ENCODE measurements around the gene APOBEC3F. TPM values are rescaled to one million over a fixed set of nuclear protein-coding genes. Genes with fewer than 3 reads are reported as not detected.
"Not testable (repeated sequence)": the region's sequence is repeated elsewhere in the genome, so short reads cannot be mapped to it uniquely, and the experiment has no call there.

The APOBEC3F gene
- polyA plus RNA-seq, 1 donor, result 3.9 TPM

GRCh38 chr22:39013561-39013941 is 27.1 kb upstream of the APOBEC3F start:
- H3K27me3 ChIP-seq (ENCODE audit: control insufficient read depth, insufficient read depth, low read length), result not testable (repeated sequence)
- Histone ChIP-seq H3K27ac (ENCODE audit: low read length) (peak overlapping the region; percentile 67), H3K4me3 (ENCODE audit: low read length) (peak overlapping the region; percentile 52)

GRCh38 chr22:39013942-39014722 is 26.5 kb upstream of the APOBEC3F start, which contains the start of gene APOBEC3C:
Gene APOBEC3C, plus strand, starts transcription at chr22:39014257. Its CDS starts 106 bp downstream, at chr22:39014363.
- Histone ChIP-seq H3K9me3 (ENCODE audit: control insufficient read depth, low read depth, low read length) (no peaks in the 10 kb centered on the region), H3K36me3 (ENCODE audit: control insufficient read depth, insufficient read depth, low read length) (peaks cover 5% of the 10 kb centered on the region), H3K27me3 (ENCODE audit: control insufficient read depth, insufficient read depth, low read length) (no peaks in the 10 kb centered on the region), H3K27ac (ENCODE audit: low read length) (peak within 1 kb of the TSS; percentile 67), H3K4me3 (ENCODE audit: low read length) (peak within 1 kb of the TSS; percentile 52), H3K4me1 (ENCODE audit: control insufficient read depth, insufficient read depth, low read length) (peaks cover 4% of the 10 kb centered on the region)
- peak; percentile 64 to 87 for DNase-seq
- WGBS (ENCODE audit: insufficient coverage, low lambda C conversion rate), result no CpG with 5 or more reads among the region's 18 CpGs

More at GRCh38 chr22:39013561-39013941, 27.1 kb upstream of the APOBEC3F start:
- H3K9me3 ChIP-seq (ENCODE audit: control insufficient read depth, low read depth, low read length); H3K36me3 ChIP-seq (ENCODE audit: control insufficient read depth, insufficient read depth, low read length); DNase-seq; H3K4me1 ChIP-seq (ENCODE audit: control insufficient read depth, insufficient read depth, low read length): not testable (repeated sequence)
- no CpG with 5 or more reads among the region's 6 CpGs for WGBS (ENCODE audit: insufficient coverage, low lambda C conversion rate)

- not testable (repeated sequence) for H3K36me3 ChIP-seq (ENCODE audit: control insufficient read depth, insufficient read depth, low read length); DNase-seq; H3K4me1 ChIP-seq (ENCODE audit: control insufficient read depth, insufficient read depth, low read length); H3K27me3 ChIP-seq (ENCODE audit: control insufficient read depth, insufficient read depth, low read length); H3K9me3 ChIP-seq (ENCODE audit: control insufficient read depth, low read depth, low read length)
- H3K27ac ChIP-seq (ENCODE audit: low read length), result peak overlapping the region; percentile 67
- H3K4me3 ChIP-seq (ENCODE audit: low read length), result peak overlapping the region; percentile 52
- no CpG with 5 or more reads among the region's 6 CpGs for WGBS (ENCODE audit: insufficient coverage, low lambda C conversion rate)
These were observed 25.9 kb upstream of the APOBEC3F start for GRCh38 chr22:39014723-39015121.

- no peak for DNase-seq
- Histone ChIP-seq H3K27me3 (ENCODE audit: control insufficient read depth, insufficient read depth, low read length) (no peaks in the 10 kb centered on the region), H3K9me3 (ENCODE audit: control insufficient read depth, low read depth, low read length) (no peaks in the 10 kb centered on the region), H3K4me3 (ENCODE audit: low read length) (no peak overlapping the region), H3K27ac (ENCODE audit: low read length) (no peak overlapping the region), H3K36me3 (ENCODE audit: control insufficient read depth, insufficient read depth, low read length) (peaks cover 5% of the 10 kb centered on the region), H3K4me1 (ENCODE audit: control insufficient read depth, insufficient read depth, low read length) (peaks cover 8% of the 10 kb centered on the region)
- WGBS (ENCODE audit: insufficient coverage, low lambda C conversion rate), result no CpG with 5 or more reads among the region's 13 CpGs
These were observed 24.1 kb upstream of the APOBEC3F start for GRCh38 chr22:39016592-39016991.

- H3K9me3 ChIP-seq (ENCODE audit: control insufficient read depth, low read depth, low read length), result no peaks in the 10 kb centered on the region
- DNase-seq, result no peak
- no peak overlapping the region for H3K4me3 ChIP-seq (ENCODE audit: low read length)
- 100% methylated on average over 1 of the region's 18 CpGs for WGBS (ENCODE audit: insufficient coverage, low lambda C conversion rate)
- no peaks in the 10 kb centered on the region for H3K27me3 ChIP-seq (ENCODE audit: control insufficient read depth, insufficient read depth, low read length)
- no peak overlapping the region for H3K27ac ChIP-seq (ENCODE audit: low read length)
- peaks cover 10% of the 10 kb centered on the region for H3K4me1 ChIP-seq (ENCODE audit: control insufficient read depth, insufficient read depth, low read length)
- peaks cover 5% of the 10 kb centered on the region for H3K36me3 ChIP-seq (ENCODE audit: control insufficient read depth, insufficient read depth, low read length)
These were observed 22.9 kb upstream of the APOBEC3F start for GRCh38 chr22:39017596-39018365.

GRCh38 chr22:39020021-39020651 is 20.5 kb upstream of the APOBEC3F start:
- not testable (repeated sequence) for H3K27me3 ChIP-seq (ENCODE audit: control insufficient read depth, insufficient read depth, low read length); H3K9me3 ChIP-seq (ENCODE audit: control insufficient read depth, low read depth, low read length); H3K4me1 ChIP-seq (ENCODE audit: control insufficient read depth, insufficient read depth, low read length); H3K36me3 ChIP-seq (ENCODE audit: control insufficient read depth, insufficient read depth, low read length); DNase-seq; H3K27ac ChIP-seq (ENCODE audit: low read length)
- no CpG with 5 or more reads among the region's 15 CpGs for WGBS (ENCODE audit: insufficient coverage, low lambda C conversion rate)
- peak overlapping the region; percentile 43 for H3K4me3 ChIP-seq (ENCODE audit: low read length)

GRCh38 chr22:39021552-39022250 is 19.0 kb upstream of the APOBEC3F start:
- Histone ChIP-seq H3K4me3 (ENCODE audit: low read length) (peak overlapping the region; percentile 43), H3K36me3 (ENCODE audit: control insufficient read depth, insufficient read depth, low read length) (peaks cover 10% of the 10 kb centered on the region), H3K4me1 (ENCODE audit: control insufficient read depth, insufficient read depth, low read length) (peaks cover 7% of the 10 kb centered on the region), H3K9me3 (ENCODE audit: control insufficient read depth, low read depth, low read length) (no peaks in the 10 kb centered on the region), H3K27ac (ENCODE audit: low read length) (no peak overlapping the region), H3K27me3 (ENCODE audit: control insufficient read depth, insufficient read depth, low read length) (no peaks in the 10 kb centered on the region)
- no peak for DNase-seq
- WGBS (ENCODE audit: insufficient coverage, low lambda C conversion rate), result no CpG with 5 or more reads among the region's 9 CpGs

GRCh38 chr22:39024519-39025308 is 15.9 kb upstream of the APOBEC3F start:
- H3K27ac ChIP-seq (ENCODE audit: low read length), result no peak overlapping the region
- no peak overlapping the region for H3K4me3 ChIP-seq (ENCODE audit: low read length)
- H3K36me3 ChIP-seq (ENCODE audit: control insufficient read depth, insufficient read depth, low read length), result peaks cover 4% of the 10 kb centered on the region
- no peaks in the 10 kb centered on the region for H3K9me3 ChIP-seq (ENCODE audit: control insufficient read depth, low read depth, low read length)
- no CpG with 5 or more reads among the region's 15 CpGs for WGBS (ENCODE audit: insufficient coverage, low lambda C conversion rate)
- H3K27me3 ChIP-seq (ENCODE audit: control insufficient read depth, insufficient read depth, low read length), result no peaks in the 10 kb centered on the region
- peaks cover 7% of the 10 kb centered on the region for H3K4me1 ChIP-seq (ENCODE audit: control insufficient read depth, insufficient read depth, low read length)
- DNase-seq, result peak in 1 of 2 donors; percentile 18

GRCh38 chr22:39026509-39027150 is 14.0 kb upstream of the APOBEC3F start:
- Histone ChIP-seq H3K4me3 (ENCODE audit: low read length) (no peak overlapping the region), H3K27me3 (ENCODE audit: control insufficient read depth, insufficient read depth, low read length) (no peaks in the 10 kb centered on the region), H3K36me3 (ENCODE audit: control insufficient read depth, insufficient read depth, low read length) (peaks cover 4% of the 10 kb centered on the region), H3K4me1 (ENCODE audit: control insufficient read depth, insufficient read depth, low read length) (peaks cover 2% of the 10 kb centered on the region), H3K9me3 (ENCODE audit: control insufficient read depth, low read depth, low read length) (no peaks in the 10 kb centered on the region), H3K27ac (ENCODE audit: low read length) (no peak overlapping the region)
- no CpG with 5 or more reads among the region's 12 CpGs for WGBS (ENCODE audit: insufficient coverage, low lambda C conversion rate)
- no peak for DNase-seq

Data from large intestine (tissue), 3 donors.